Endometrium (tissue), 2 donors: ENCODE data around the gene SCAMP3.

Experiments
- FAIRE-seq: peaks from 2 replicates; lab custom pipeline; 2012; peaks lifted over from hg19 to GRCh38; lab: Jason Lieb, UNC
- donor health status: control.
- donor health status: control.

The SCAMP3 gene

DNA sequence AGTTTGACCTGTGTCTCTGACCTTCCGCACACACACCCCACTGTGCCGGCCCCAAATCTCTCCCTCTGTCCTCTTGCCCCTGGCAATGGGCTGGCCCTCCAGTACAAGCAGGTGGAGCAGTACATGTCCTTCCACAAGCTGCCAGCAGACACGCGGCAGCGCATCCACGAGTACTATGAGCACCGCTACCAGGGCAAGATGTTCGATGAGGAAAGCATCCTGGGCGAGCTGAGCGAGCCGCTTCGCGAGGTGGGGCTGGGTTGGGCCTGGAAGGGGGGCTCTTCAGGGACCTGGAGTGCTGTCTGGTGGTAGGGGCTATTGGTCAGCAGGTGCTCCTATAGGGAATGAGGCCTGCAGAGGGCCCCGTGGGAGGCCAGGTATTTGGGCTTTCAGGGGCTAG is 22.9 kb upstream of the SCAMP3 start:
- no peak for FAIRE-seq

DNA sequence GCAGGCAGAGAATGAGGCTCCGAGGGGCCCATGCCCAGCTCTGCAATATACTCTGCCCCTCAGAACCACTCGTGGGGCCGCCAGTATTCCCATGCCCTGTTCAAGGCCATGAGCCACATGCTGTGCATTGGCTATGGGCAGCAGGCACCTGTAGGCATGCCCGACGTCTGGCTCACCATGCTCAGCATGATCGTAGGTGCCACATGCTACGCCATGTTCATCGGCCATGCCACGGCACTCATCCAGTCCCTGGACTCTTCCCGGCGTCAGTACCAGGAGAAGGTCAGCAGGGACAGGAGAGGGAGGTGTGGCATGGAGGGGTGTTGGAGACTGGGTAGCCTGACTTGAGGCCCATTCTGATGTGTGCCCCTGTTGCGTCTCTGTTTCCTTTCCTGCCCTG is 22.3 kb upstream of the SCAMP3 start:
- no peak for FAIRE-seq

DNA sequence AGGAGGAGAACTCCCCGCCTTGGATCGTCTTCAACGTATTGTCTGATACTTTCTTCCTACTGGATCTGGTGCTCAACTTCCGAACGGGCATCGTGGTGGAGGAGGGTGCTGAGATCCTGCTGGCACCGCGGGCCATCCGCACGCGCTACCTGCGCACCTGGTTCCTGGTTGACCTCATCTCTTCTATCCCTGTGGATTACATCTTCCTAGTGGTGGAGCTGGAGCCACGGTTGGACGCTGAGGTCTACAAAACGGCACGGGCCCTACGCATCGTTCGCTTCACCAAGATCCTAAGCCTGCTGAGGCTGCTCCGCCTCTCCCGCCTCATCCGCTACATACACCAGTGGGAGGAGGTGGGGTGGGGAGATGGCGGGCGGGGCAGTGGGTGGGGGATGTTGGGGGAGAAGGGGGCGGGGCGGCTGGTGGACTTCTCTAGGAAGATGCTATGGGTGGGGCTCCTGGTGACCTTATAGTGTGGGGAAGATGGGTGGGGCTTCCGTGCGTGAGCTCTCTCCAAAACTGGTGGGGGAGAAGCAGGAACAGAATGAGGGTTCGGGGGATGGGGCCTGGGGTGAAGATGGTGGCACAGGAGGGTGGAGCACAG is 20.4 kb upstream of the SCAMP3 start:
- FAIRE-seq, result no peak

DNA sequence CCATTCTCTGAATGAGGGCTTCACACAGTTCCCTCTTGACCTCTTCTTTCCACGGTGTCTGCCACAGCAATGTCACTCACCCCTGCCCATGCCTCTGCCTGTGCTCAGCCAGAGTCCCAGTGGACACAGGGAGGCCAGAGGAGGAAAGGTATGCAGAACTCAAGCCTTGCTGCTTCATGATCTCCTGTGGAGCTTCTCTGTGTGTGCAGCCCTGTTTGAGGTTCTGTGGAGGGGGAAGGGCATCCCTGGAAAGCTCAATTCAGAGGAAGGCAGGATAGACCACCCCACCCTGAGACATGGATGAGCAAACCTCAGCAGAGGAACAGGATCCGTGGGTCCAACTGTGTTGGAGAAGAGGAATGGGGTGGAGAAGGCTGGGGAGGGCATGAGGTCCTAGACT is 17.1 kb upstream of the SCAMP3 start:
- FAIRE-seq, result no peak

DNA sequence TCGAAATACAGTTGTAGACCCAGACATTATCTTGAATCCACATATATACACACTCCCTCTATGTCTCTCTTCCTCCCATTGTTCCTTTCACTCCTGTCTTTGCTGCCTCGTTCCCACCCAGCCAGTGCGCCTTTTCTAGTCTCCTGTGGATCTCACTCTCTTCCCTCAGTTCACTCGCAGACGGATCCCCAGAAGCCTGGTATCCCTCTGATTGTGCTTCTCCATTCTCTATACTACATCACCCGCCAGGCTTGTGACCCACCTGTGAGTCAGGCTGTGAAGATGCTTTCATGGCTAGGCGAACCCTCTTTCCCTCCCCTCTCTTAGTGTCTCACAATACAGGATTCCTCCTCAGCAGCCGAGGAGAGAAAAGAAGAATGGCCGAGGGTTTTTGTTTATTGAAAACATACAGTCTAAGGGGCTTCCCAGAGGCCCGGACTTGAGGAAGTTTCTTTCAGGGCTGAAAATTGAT is 16.6 kb upstream of the SCAMP3 start:
- no peak for FAIRE-seq

DNA sequence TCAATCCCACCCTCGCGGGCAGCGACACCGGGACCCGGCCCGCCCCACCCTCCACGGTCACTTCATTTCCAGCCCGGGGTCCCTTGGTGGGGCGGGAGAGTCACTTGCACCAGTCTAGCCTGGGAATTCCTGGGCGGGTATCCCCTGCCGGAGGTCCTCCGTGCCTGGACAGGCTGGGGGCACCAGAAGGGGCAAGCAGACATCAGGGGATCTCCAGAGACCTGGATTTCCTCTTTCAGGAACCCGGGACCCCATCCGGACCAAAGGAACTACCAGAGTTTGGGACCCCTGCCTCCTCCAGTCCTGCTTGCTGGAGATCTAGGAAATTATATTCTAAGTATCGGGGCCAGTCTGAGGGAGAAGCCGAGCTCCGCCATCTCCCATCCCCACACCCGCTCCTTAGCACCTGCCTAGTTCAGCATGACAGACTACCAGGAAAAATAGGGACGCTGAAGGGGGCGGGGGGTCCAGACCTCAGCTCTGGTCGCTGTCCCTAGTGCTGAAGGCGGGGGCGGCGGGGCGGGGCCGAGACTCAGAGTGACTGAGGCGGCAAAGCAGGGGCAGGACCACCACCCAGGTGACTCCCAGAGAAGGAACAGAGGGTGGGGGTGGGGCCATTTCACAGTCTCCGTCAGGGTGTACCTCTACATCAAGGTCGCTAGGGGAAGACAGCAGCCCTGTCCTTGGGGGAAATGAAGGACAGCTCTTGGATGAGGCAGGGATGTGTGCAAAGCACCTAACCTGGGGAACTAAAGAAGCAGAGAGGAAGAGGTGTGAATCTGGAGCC is 15.9 kb upstream of the SCAMP3 start:
- no peak for FAIRE-seq

DNA sequence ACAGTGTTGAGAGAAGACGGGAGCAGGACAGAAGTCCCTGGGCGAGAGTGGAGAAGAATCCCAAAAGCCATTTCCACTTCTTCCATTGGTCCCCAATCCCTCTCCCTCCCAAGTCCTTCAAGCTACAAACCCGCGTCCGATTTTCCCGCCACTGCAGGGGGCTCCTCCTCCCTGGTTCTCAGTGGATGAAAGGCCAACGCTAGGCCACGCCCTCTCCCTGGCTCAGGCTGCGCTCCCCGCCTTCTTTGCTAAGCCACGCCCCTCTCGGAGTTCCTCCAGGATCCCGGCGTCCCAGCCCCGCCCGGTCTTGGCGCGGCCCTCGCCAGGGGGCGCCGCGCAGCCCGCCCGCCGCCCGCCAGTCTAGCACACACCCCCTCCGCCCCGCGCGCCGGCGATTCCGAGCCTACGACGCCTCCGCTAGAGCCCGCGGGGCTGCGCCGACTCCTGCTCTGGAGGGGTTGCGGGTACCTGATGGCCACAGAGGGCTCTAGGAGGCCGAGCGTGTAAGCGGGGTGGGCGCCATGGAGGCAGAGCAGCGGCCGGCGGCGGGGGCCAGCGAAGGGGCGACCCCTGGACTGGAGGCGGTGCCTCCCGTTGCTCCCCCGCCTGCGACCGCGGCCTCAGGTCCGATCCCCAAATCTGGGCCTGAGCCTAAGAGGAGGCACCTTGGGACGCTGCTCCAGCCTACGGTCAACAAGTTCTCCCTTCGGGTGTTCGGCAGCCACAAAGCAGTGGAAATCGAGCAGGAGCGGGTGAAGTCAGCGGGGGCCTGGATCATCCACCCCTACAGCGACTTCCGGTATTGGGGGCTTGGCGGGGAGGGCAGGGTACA is 15.1 kb upstream of the SCAMP3 start, which contains the start of gene HCN3:
Gene HCN3, plus strand, starts transcription at position 394 of the 832 bp plus-strand sequence. Its CDS starts 128 bp downstream, at position 522.
- FAIRE-seq, result no peak

DNA sequence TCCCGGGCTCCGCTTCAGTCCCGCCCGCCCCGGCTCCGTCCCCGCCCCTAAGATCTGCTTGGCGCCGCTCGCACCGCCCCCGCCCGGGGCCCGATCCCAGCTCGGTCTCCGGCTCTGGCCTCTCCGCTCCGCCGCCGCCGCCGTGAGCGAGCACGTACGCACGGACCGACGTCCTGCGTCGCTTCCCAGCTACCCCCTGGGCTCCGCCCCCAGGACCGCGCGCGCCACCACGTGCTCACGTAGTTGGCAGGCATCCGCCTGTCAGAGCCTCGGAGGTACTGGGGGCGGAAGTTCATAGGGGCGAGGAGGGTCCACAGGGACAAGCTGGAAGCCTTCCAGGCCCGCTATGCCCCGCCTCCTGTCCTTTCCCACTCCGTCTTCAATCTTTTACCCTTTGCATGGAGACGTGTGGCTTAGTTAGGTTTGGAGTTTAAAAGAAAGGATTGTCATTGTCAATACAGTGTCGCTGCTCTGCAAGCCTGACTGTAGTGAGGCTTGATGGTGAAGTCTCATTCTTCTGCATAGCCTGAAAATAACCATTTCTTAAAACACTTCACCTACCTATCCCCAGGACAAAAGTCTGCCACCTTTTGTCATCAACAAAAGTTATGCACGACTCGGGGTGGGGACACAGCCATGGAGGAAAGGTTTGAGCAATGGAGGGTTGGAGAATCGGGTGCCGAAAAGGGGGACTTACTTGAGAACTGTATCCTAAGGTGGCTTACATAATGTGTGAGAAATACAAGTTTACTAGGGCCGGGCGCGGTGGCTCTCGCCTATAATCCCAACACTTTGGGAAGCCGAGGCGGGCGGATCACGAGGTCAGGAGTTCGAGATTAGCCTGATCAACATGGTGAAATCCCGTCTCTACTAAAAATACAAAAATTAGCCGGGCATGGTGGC is 11.4 kb upstream of the SCAMP3 start, which contains the start of gene CLK2:
Gene CLK2, minus strand, starts transcription at position 162 of the 903 bp plus-strand sequence. CDS start 2,527 bp downstream, outside the sequence.
- no peak for FAIRE-seq

DNA sequence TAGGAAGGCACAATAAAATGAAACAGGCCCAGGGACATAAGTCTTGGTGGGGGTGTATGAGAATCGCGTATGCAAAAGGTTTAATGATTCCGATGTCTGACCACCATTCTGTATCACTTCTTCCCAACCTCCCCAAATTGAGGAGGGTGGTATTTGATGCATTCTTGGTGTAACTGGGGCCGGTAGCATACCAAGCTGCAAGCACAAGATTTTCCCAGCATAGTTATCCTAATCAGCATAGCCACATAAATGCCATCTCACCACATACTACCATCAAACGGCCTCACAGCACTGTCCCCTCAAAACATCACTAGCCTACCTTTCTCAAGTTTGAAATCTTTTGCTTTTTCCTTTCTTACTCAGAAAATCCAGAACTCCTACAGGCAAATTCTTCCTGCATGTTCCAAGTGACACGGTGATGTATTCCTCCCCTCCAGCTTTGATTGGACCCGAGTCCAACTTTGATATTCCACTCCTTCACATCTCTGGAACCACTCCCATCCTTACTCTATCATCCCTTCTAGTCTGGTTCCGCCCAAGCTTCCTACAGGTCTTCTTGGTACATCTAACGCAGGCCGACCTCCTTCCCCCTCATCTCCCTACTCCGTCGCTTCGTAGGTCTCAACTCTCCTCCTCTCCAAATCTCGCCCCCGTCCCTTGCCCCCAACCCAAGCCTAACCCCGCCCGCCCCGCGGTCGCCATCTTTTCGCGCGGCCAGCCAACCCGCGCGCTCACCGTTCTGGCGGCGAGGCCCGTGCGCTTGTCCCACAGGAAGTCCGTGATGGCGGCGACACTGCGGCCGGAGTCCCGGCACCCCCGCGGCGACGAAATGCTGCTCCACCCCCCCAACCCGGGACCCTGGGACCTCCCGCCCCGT is 10.5 kb upstream of the SCAMP3 start:
- FAIRE-seq, result no peak

DNA sequence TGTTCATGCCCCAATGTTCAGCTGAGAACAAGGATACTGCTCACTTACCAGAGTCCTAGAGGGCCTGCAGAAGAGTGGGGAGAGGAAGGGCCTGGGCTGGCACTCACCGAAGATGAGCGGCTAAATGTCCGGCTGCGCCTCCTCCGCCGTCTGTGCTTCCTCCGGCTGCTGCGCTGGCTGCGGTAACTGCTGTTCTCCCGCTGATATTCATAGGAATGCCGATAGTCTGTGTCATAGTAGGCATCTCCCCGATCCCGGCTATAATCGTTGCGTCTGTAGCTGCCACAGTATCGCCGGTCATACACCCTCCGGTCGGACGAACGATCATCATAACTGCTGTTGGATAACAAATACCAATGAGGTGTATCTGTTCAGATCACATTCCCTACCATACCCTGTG is 7.2 kb upstream of the SCAMP3 start:
- FAIRE-seq, result no peak

DNA sequence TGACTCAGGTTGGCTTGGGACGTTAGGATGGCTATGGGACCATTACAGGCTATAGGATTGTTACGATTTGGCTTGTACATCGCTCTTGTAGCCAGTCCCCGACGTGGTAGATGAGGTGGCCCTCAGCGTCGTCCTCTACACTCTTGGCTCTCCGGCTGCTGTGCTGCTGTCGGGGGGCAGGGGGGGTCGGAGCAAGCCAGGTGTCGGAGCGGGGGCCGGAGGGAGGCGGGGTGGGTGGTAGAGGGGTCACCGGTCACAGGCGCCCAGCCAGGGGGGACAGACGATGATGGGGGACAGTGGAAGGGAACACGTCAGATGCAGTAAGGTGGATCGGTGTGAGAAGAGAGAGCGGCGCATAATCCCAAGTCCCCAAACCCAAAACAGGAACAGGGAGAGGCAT is 6.5 kb upstream of the SCAMP3 start:
- FAIRE-seq, result no peak

DNA sequence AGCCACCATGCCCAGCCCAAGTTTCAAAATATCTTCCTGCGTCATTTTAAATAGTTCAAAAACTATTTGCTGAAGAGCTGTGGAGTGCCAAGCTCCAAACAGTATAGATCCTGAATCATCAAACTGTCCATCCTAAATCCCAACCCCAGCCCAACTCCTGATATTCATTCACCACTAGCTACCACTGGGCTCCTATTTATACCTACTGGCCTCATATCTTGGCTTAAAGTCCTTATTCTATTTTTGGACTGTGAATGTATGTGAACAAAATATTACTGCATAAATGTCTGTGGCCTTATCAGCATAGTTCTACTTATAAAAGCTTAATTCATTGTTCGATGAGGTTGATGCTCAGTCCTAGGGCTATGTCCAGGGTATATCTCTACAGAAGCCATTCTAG is 5.2 kb upstream of the SCAMP3 start:
- FAIRE-seq, result no peak

DNA sequence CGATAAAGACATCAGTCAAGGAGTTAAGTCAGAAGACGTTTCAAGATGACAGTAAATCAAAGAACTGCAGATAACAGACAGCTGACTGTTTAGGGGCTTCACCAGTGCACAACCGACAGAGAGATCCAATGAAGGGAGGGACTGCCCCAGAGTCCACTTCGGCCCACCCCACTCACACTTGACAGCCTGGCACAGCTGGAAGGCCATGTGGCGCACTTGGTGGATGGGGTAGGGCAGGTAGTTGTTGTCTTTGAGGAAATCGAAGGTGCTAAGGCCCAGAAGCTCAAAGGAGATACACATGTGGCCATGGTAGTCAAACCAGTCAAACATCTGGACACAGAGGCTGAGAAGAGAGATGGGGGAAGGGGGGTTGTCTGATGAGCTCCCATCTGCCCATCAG is 4.4 kb upstream of the SCAMP3 start:
- no peak for FAIRE-seq

DNA sequence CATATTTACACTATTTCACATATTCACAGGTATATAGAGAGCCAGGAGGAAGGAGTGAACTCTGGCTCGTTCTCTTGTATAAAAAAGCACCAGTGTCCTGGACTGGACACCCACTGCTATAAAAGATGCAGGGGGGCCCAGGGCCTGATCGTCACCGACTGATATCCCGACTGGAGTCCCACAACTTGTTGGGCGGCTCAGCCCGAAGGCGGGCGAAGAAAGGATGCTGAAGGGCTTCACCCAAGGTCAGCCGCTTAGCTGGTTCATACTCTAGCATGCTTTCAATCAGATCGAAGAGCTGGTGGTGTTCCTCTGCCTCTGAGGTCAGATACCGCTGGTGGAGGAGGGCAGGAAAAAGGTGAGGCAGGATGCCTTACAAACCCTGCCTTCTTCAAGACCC is 907 bp upstream of the SCAMP3 start:
- no peak for FAIRE-seq

DNA sequence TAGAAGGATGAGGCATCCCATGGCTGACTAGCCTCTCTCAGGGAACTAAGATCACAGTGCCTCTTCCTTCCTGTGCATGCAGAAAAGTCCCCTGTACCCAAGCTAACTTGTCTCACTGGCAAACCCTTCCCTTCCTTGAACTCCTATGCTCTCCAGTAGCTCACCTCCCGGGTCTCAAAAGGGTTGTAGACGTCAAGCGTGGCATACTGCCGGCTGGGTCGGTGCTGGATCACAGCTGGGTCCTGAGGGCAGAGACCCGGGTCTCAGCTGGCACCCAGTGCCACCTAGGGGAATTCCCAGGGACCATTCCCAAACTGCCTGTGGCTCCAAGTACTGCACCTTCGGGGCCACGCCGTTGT is 688 bp downstream of the SCAMP3 start:
- no peak for FAIRE-seq

DNA sequence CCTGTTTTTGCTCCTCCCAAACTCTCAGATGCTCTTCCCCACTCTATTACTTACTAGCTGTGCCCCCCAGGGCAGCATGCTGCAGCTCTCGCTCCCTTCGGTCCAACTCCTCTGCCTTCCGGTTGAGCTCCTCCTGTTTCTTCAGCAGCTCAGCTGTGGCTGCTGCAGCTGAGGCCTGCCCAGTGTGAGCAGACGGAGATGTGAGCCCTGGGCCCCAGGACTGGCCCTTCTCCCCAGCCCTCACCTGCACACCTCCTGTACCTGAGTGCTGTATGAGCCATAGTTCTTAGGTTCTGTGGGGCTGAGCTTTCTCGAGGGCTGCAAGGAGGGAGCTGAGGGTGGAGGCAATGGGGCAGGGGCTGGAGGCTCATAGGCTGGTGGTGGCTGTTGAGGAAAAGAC is 1.9 kb downstream of the SCAMP3 start:
- no peak for FAIRE-seq

DNA sequence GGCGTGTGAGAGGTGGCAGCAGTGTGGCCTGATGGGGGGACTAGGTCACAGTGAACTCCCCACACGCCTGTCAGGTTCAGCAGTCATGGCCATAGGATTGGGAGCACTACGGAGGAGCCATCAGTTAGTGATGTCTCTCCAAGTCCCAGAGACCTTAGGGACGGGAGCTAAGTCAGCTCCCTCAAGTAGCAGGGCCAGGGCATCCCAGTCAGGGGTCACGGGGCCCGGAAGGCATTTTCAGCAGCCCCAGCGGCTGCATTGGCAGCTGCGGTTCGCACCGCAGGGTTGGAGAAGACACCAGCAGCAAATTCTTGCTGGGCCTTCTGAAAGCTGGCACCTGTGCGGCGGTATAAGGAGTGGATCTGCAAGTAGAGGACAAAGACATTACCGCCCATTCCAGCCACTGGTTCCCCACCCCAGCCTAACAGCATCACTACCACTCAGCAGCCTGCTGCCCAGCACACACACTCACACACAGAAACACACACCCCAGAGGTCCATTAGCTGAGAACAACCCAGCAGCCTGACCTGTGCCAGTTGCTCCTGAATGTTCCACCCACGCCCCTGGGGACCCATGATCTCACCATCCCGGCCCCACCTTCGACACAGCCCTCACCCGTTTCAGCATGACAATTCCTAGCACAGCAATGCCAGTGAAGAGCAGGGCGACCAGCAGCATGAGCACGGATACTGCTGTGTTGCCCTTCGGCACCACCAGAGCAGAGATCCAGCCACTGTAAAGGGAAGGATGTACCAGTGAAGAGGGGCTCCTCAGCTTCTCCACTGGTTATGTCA is 5.9 kb downstream of the SCAMP3 start:
- FAIRE-seq, result no peak

DNA sequence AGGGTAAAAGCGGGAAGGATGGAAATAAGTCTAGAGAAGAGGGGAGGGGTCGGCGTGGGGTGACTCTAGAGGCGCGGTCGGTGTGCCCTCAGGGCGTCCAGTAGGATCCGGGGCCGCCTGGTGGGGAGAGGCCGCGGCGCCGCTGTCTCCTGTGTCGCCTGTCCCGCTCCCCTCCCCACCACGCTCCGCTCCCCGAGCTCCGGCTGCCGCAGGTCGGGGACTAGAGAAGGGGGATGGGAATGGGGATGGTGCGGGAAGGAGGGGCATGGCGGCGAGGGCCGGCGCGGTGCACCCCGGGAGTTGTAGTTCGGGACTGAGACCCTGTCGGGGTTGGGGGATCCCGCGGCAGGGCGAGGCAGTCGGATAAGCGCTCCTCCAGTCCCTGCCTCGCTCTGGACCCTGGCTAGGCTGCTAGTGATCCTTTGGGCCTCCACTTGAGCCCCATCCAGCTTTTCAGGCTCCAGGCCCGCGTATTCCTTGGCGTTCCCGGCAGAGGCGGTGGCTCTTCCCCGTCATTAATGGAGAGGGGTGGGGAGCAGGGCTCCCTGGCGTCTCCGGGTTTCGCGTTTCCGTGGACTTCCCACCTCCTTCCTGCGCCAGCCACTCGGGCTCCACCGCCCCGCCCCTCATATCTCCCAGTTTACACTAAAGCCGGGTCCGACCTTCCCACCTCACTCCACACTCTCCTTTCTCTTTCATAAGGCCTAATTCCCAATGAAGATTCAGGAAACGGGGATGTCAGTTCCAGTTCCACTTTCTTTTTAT is 6.7 kb downstream of the SCAMP3 start, which contains the start of gene ENTREP3:
Gene ENTREP3, minus strand, starts transcription at position 241 of the 765 bp plus-strand sequence. CDS start 606 bp downstream, outside the sequence.
- FAIRE-seq, result no peak

DNA sequence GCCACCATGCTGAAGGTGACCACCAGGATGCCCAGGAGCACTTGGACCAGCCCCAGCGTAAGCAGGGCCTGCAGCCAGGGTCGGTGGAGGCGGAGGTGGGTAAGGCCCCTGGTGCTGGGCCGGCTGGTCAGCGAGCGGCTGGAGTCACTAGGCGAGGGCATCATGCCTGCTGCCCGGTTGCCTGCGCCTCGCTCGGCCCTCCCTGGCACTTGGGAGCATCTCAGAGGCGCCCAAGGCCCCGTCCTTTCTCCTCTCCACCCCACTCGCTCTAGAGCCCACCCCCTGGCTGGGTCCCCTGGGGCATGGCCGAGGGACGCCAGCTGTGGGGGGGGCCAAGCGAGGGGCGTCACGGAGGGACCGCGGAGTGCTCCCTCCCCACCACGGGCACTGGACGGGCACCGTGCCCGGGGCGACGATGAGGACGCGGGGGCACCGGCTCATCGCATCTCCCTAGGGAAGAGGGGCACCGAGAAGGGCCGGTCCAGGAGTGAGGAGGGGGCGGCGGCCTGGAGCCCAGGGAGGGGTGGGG is 7.4 kb downstream of the SCAMP3 start:
- no peak for FAIRE-seq
